Measurements from ENCODE around the gene ANKRD39. TPM values are rescaled to one million over a fixed set of nuclear protein-coding genes. Genes with fewer than 3 reads are reported as not detected.

ANKRD39 gene
- total and polyA plus RNA-seq, 2 of the 4 experiments (the other 2 are of a cell fraction) = 12.5 to 17.0 TPM

- Histone ChIP-seq H2BK20ac (ENCODE audit: low read depth, low read length) (no peak overlapping the region), H3K4me2 (ENCODE audit: low read depth, low read length) (no peak overlapping the region), H3K9ac (ENCODE audit: low read depth, low read length) (no peak overlapping the region), H3K18ac (ENCODE audit: low read depth, low read length) (no peak overlapping the region), H3K23ac (ENCODE audit: low read depth, low read length) (no peak overlapping the region), H3K27me3 (ENCODE audit: control insufficient read depth, insufficient read depth, low read length) (no peaks in the 10 kb centered on the region; the same call in 1 of the 2 replicates), H4K20me1 (ENCODE audit: insufficient read depth, low read length) (no peaks in the 10 kb centered on the region), H2BK15ac (ENCODE audit: low read depth, low read length) (no peak overlapping the region), H2AK5ac (ENCODE audit: low read depth, low read length) (no peak overlapping the region), H2BK5ac (ENCODE audit: low read depth, low read length, poor library complexity, severe bottlenecking) (no peak overlapping the region), H4K5ac (ENCODE audit: low read depth, low read length) (no peak overlapping the region), H4K91ac (ENCODE audit: insufficient read depth, low read depth, low read length) (no peak overlapping the region), H3K4me1 (ENCODE audit: control insufficient read depth, insufficient read depth, low read length) (peaks cover 3% of the 10 kb centered on the region; the same call in 1 of the 2 replicates), H2BK120ac (ENCODE audit: low read depth, low read length) (no peak overlapping the region), H2AK9ac (replicated peaks; ENCODE audit: low read depth, low read length, poor library complexity) (no peak overlapping the region), H3K4me3 (ENCODE audit: insufficient read depth, low read depth, low read length) (no peak overlapping the region), H3K56ac (ENCODE audit: extremely low read depth, insufficient read depth, low read length) (no peak overlapping the region), H3K14ac (replicated peaks; ENCODE audit: low read depth, low read length) (peak overlapping the region; percentile 51; the same call in 1 of the 2 replicates), H4K8ac (ENCODE audit: low read depth in 2 of 2, low read length in 2 of 2) (no peak overlapping the region), H3K79me1 (ENCODE audit: low read depth in 1 of 2, low read length in 2 of 2) (no peaks in the 10 kb centered on the region), H2AFZ (replicated peaks; ENCODE audit: low read length, poor library complexity) (no peak overlapping the region), H3K36me3 (ENCODE audit: control insufficient read depth, insufficient read depth, low read length) (no peaks in the 10 kb centered on the region), H3K9me1 (ENCODE audit: insufficient read depth, low read length) (no peaks in the 10 kb centered on the region), H3K4ac (ENCODE audit: low read depth, low read length) (no peak overlapping the region), H3K27ac (ENCODE audit: insufficient read depth, low read length) (no peak overlapping the region), H3K9me3 (ENCODE audit: control insufficient read depth, insufficient read depth, low read length) (no peaks in the 10 kb centered on the region)
- WGBS, 2 experiments (ENCODE audit: extremely low coverage in 2 of 2, insufficient read length in 1 of 2) = 82% methylated on average over 6 of the region's 11 CpGs; no CpG with 5 or more reads in 1 of the 2 experiments
- ChIA-PET POLR2A (ENCODE audit: unreplicated experiment) (no interaction called here), CTCF (no interaction called here)
- ATAC-seq (ENCODE audit: low read depth) (no peak; the same call in 1 of the 2 replicates), DNase-seq (peak; percentile 33)
- TF ChIP-seq ELK1 (IDR thresholded peaks at IDR 0.05; ENCODE audit: borderline replicate concordance, low read depth, low read length) = no peak
- no peak for TF ChIP-seq MAZ (IDR thresholded peaks at IDR 0.05; ENCODE audit: borderline replicate concordance, low read depth, low read length)
- no peak for TF ChIP-seq RAD21 (IDR thresholded peaks at IDR 0.05; ENCODE audit: low read length)
- TF ChIP-seq POLR2A (IDR thresholded peaks at IDR 0.05; ENCODE audit: low read depth, low read length) = no peak
- TF ChIP-seq RCOR1 (IDR thresholded peaks at IDR 0.05; ENCODE audit: insufficient replicate concordance, low read length) = no peak
- dilution Hi-C loops (cut with HindIII; ENCODE audit: low sequenced_read_pairs, unreplicated experiment) (no loop called here), in situ Hi-C loops (cut with MboI; ENCODE audit: low sequenced_read_pairs) (no loop called here), intact Hi-C loops (cut with micrococcal nuclease) (no loop called here)
- no TSS peak for BruUV-seq (replicated peaks)
Observed at GRCh38 chr2:96897491-96898134, 39.8 kb upstream of the ANKRD39 start.

Data from IMR-90 (cell line).